Left lung (tissue), 10 donors: ENCODE measurements around the gene PTPRZ1. TPM values are rescaled to one million over a fixed set of nuclear protein-coding genes. Genes with fewer than 3 reads are reported as not detected.

Experiments
- ATAC-seq: fragments of 200-7000 bp; cut with Tn5 transposase; one replicate; pipeline ENCODE4 v1.9.1; 2020; ENCODE audit warnings: moderate library complexity
- DNase-seq, 4 donors: peaks; one replicate each; pipeline ENCODE4 v3.0.0-alpha.2; 2013 to 2020
- H3K27ac ChIP-seq, 2 donors: fragments of 200-600 bp; sonication (generic) in 1 of 2; one replicate each; pipeline versions ENCODE4 v1.5.0 to v1.8.0; 2020 to 2021
- H3K27me3 ChIP-seq, 2 donors: fragments of 200-600 bp; sonication (generic) in 1 of 2; one replicate each; pipeline versions ENCODE4 v1.5.0 to v1.8.0; 2020 to 2021
- H3K36me3 ChIP-seq, 2 donors: fragments of 200-600 bp; sonication (generic) in 1 of 2; one replicate each; pipeline versions ENCODE4 v1.5.0 to v1.8.0; 2020 to 2021
- H3K4me1 ChIP-seq, 2 donors: fragments of 200-600 bp; one replicate each; pipeline ENCODE4 v1.8.0; 2021
- H3K4me3 ChIP-seq, 2 donors: fragments of 200-600 bp; sonication (generic) in 1 of 2; one replicate each; pipeline versions ENCODE4 v1.5.0 to v1.8.0; 2020 to 2021; ENCODE audit warnings: mild to moderate bottlenecking in 1 of 2
- H3K9me3 ChIP-seq, 2 donors: fragments of 200-600 bp; sonication (generic) in 1 of 2; one replicate each; pipeline versions ENCODE4 v1.5.0 to v1.8.0; 2020 to 2021
- intact Hi-C, 2 donors: fragments of 100-400 bp; cut with DNase I; formaldehyde crosslinking; loops; one replicate each; pipeline versions ENCODE4 v1.11.2 to v1.14.2; 2022
- polyA plus RNA-seq, 6 donors: library from polyadenylated mRNA; unstranded; fragments of 120-200 nt; gene quantifications; one replicate each; pipeline ENCODE4 v1.2.1, GENCODE V29; 2013; ENCODE audit not compliant: insufficient read length in 6 of 6
- total RNA-seq, 2 donors: library from RNA; stranded (reverse); fragmentation: NEBNext Ultra II Directional; extraction: Animal tissue kit (Norgen Biotek cat#: 25700); gene quantifications; one replicate each; pipeline ENCODE4 v1.2.1, GENCODE V29; 2021
- TF ChIP-seq, protein P1 (sequence below), 2 donors: fragments of 200-600 bp; sonication (generic) in 1 of 2; IDR thresholded peaks; one replicate each; pipeline versions ENCODE4 v1.5.0 to v1.8.0; 2021; ENCODE audit warnings: antibody characterized with exemption in 2 of 2
- donor health status: DM: no; HTN: yes; CAD: no.
- donor health status: DM: no; HTN: no; CAD: no.

Gene PTPRZ1
- total and polyA plus RNA-seq, 8 donors: 0.55 to 96.9 (median 68.8) TPM

- H3K27me3 ChIP-seq: no peaks in the 10 kb centered on the region
- H3K4me3 ChIP-seq: no peak overlapping the region
- no peak overlapping the region for H3K27ac ChIP-seq
- DNase-seq (peak in 2 of 4 donors; percentile 10 to 36), ATAC-seq (no peak)
- H3K4me1 ChIP-seq: no peaks in the 10 kb centered on the region
- H3K36me3 ChIP-seq: no peaks in the 10 kb centered on the region
- TF ChIP-seq, protein P1, sequence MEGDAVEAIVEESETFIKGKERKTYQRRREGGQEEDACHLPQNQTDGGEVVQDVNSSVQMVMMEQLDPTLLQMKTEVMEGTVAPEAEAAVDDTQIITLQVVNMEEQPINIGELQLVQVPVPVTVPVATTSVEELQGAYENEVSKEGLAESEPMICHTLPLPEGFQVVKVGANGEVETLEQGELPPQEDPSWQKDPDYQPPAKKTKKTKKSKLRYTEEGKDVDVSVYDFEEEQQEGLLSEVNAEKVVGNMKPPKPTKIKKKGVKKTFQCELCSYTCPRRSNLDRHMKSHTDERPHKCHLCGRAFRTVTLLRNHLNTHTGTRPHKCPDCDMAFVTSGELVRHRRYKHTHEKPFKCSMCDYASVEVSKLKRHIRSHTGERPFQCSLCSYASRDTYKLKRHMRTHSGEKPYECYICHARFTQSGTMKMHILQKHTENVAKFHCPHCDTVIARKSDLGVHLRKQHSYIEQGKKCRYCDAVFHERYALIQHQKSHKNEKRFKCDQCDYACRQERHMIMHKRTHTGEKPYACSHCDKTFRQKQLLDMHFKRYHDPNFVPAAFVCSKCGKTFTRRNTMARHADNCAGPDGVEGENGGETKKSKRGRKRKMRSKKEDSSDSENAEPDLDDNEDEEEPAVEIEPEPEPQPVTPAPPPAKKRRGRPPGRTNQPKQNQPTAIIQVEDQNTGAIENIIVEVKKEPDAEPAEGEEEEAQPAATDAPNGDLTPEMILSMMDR (IDR thresholded peaks at IDR 0.05): no peak
- intact Hi-C loops: no loop called here
- no peaks in the 10 kb centered on the region for H3K9me3 ChIP-seq
Observed at GRCh38 chr7:121936951-121937623, 64.1 kb downstream of the PTPRZ1 start.

GRCh38 chr7:121938429-121938996 is 65.6 kb downstream of the PTPRZ1 start:
- ATAC-seq (no peak), DNase-seq (no peak)
- no peak overlapping the region for H3K27ac ChIP-seq
- H3K4me1 ChIP-seq: no peaks in the 10 kb centered on the region
- H3K4me3 ChIP-seq: no peak overlapping the region
- H3K9me3 ChIP-seq: no peaks in the 10 kb centered on the region
- H3K27me3 ChIP-seq: no peaks in the 10 kb centered on the region
- no peaks in the 10 kb centered on the region for H3K36me3 ChIP-seq
- TF ChIP-seq, protein P1 (IDR thresholded peaks at IDR 0.05): no peak
- intact Hi-C loops: no loop called here

DNA sequence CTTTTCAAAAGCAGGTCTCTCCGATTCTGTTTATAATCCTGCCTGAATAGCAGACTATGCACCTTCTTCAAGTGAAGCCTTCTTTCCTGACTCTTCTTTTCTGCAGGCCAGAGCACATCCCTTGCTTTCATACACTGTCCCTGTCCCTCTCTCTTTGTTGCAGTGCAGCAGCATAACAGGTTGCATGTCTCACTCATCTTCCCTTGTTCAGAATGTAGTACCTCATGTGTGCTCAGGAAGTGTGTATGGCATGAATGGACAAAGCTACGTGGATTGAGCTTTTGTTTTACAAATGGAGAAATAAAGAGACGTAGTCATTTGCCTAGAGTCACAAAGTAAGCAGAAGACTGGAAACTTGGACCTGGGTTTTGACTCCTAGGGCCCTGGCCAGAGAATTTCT is 68.0 kb downstream of the PTPRZ1 start:
- Histone ChIP-seq H3K27ac (no peak overlapping the region), H3K4me1 (no peaks in the 10 kb centered on the region), H3K9me3 (no peaks in the 10 kb centered on the region), H3K27me3 (no peaks in the 10 kb centered on the region), H3K36me3 (no peaks in the 10 kb centered on the region), H3K4me3 (no peak overlapping the region)
- ATAC-seq (no peak), DNase-seq (no peak)
- intact Hi-C loops: no loop called here
- TF ChIP-seq, protein P1 (IDR thresholded peaks at IDR 0.05): no peak

GRCh38 chr7:121941830-121942229 is 68.9 kb downstream of the PTPRZ1 start:
- DNase-seq (no peak), ATAC-seq (no peak)
- no peak overlapping the region for H3K27ac ChIP-seq
- H3K4me3 ChIP-seq: no peak overlapping the region
- intact Hi-C loops: no loop called here
- no peaks in the 10 kb centered on the region for H3K27me3 ChIP-seq
- H3K4me1 ChIP-seq: no peaks in the 10 kb centered on the region
- H3K9me3 ChIP-seq: no peaks in the 10 kb centered on the region
- TF ChIP-seq, protein P1 (IDR thresholded peaks at IDR 0.05): no peak
- no peaks in the 10 kb centered on the region for H3K36me3 ChIP-seq

DNA sequence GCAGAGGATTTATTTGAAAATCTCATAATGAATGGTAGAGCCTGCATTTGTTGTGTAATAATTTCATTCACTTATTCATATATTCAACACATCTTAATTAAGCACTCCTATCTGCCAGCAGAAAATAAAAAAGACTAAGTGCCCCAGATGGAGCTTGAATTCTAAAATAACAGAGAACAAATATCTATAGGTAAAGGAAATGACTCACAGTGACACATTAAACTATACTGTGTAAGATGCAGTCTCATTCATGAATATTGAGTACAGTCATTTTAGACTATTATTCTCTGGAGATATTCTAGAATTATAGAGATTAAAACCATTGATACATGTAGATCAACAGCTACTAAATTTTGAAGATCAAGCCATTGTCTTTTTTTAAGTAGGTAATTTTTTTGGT is 72.1 kb downstream of the PTPRZ1 start:
- Histone ChIP-seq H3K4me1 (no peaks in the 10 kb centered on the region), H3K36me3 (no peaks in the 10 kb centered on the region), H3K4me3 (no peak overlapping the region), H3K9me3 (no peaks in the 10 kb centered on the region), H3K27me3 (no peaks in the 10 kb centered on the region), H3K27ac (no peak overlapping the region)
- DNase-seq: no peak
- no peak for ATAC-seq
- intact Hi-C loops: no loop called here
- TF ChIP-seq, protein P1 (IDR thresholded peaks at IDR 0.05): no peak
